DMS153 treated with DMSO at 0.1 percent for 48 hours (cell line): Measurements from ENCODE around the gene CRTAP.
"Not testable (repeated sequence)": the region's sequence is repeated elsewhere in the genome, so short reads cannot be mapped to it uniquely, and the experiment has no call there.

Experiments used
- DNase-seq: peaks from one replicate; lab custom pipeline; 2025; ENCODE audit not compliant: unreplicated experiment; lab: John Stamatoyannopoulos, UW

CRTAP gene

DNA sequence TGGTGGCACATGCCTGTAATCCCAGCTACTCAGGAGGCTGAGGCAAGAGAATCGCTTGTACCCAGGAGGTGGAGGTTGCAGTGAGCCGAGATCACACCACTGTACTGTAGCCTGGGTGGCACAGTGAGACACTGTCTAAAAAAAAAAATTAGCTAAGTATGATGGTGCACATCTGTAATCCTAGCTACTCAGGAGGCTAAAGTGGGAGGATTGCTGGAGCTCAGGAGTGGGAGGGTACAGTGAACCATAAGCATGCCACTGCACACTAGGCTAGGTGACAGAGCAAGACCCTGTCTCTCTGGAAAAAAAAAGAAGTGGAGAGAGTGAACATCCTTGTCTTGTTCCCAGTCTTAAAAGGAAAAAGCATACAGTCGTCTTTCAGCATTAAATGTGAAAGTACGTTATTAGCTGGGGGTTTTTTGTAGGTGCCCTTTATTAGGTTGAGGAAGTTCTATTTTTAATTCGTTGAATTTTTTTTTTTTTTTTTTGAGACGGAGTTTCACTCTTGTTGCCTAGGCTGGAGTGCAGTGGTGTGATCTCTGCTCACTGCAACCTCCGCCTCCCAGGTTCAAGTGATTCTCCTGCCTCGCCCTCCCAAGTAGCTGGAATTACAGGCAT lies 25.3 kb downstream of the CRTAP start:
- DNase-seq: not testable (repeated sequence)

DNA sequence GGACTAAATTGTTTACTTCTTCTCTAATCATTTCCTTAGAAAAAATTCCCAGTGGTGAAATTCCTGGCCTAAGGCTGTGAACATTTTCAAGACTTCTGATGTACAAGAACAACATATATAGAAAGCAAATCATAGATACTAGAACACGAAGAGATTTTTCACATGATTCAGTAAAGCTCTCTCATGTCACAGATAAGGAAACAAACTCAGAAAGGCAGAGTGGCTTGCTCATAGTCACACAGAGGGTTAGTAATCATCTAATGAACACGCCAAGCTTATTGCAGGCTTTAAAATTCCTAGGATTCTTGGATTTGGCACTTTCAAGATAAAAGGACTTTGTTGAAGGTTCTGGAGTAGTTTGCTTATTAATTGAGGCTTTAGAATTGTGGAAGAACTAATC lies 26.2 kb downstream of the CRTAP start:
- DNase-seq: no peak

DNA sequence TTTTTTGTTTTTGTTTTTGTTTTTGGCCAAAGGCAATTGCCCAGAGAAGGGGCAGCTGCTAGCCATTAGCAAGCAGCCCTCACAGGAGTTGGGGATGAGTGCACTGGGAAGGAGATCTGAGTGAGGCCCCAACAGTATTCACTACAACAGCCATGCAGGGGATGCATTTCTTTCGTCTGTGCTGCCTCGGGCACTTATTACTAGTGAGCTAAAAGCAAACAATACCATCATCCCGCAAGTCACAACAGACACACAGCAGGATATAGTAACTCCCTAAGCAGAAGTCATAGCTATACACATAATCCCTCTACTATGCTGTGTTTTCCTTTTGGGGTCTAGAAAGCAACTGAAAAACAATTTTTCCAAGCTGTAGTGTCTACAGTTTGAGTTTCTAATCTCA lies 27.2 kb downstream of the CRTAP start:
- no peak for DNase-seq

DNA sequence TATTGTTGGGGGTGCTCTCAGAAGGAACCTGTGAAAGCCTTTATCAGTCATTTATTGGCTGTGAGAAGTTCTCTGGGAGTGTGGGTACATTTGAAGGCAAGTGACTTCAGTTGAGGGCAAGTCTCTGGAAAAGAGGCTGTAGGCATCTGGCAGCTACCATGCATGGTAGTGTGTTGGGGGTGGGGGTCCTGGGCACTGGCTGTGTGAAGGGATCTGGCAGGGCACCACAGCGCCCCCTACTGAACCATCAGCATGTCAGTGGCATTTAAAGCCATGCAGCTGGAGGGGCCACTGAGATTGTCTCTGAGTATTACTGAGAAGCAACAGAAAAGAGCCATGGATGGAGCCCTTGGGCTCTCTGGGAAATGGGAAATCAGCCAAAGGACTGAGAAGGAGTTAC lies 30.6 kb downstream of the CRTAP start:
- DNase-seq: no peak

DNA sequence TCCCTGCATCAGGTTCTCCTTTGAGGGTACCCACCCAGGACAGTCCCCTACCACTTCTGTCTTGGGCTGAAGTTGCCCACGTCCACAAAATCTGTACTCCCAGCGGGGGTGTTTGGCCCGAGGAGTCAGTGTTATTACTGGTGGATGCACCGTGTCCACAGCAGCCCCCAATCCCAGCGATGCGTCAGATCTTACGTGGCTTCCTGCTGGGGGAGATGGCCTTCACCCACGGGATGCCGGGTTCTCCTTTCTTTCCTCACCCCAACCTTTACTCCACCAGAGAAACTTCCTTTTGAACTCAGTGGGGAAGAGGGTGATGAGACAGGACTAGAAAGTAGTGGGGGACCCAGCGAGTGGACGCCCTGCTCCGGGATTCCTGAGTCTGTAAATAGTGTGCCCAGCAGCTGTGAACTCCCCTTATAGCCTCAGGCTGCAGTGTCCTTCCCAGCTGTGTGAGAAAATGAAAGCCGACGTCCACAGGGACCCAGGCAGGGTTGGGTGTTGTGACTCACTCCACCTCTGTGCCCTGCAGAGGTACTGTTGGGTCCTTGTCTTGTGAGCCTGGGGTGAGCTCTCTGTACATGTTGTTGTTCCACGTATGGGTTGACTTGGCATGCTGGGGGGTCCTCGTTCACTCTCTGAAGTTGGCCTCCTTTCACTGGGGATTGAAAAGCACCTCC lies 31.5 kb downstream of the CRTAP start:
- no peak for DNase-seq

DNA sequence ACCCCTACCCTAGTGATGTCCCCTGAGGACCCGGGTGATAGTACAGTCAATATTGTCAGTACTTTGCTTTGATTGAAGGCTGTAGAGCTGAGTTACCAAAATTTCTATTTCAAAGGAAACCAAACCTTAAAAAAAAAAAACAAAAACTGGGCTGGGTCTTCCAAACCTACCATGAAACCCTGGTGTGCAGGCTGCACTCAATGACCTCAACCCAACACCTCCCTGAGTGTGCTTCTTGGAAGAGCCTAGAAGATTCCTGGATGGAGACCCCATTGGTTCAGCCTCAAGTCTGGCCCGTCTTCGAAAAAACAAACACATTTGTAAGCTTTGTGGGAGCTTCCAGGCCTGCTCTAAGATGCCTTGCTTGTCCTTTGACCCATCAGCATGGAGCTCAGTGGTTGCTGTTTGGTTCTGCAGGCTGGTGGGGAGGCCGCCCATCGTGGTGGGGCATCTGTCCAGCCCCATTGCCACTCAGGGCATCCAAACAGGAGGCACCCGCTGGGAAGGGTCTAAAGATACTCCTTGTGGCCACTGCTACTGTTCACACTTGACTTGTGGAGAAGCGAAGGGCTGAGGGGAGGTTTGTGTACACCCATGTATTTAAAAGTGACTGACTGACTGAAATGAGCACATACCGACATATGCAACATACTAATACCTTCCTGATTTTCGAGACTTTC lies 32.2 kb downstream of the CRTAP start:
- no peak for DNase-seq

DNA sequence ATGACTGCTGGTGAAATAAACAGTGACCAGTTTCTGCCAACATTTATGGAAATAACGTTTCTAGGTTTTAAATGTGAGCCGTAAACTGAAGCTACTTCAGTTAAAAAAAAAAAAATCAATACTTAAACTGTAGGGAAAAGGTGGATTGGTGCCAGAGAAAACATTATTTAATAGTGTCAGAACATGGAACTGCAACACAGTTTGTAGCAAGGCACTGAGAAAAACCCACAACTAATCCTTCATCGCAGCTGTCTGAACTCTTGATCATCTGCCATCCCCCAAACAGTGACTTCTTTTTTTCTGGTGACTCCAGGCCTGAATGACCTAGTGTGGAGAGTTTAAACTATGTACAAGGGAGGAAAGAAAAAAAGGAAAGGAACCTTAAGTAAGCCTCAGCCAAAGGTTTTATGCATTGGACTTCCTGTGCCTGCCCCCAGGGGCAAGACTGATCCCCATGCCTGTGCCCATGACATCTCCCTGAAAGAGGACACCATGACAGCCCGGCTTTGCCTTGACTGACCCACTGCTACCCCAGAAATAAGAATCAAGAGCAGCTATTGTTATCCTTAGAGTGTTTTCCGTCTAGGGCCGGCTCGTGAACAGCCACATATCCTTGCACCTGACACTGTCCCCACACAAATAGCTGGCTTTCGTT lies 33.1 kb downstream of the CRTAP start:
- DNase-seq: no peak

DNA sequence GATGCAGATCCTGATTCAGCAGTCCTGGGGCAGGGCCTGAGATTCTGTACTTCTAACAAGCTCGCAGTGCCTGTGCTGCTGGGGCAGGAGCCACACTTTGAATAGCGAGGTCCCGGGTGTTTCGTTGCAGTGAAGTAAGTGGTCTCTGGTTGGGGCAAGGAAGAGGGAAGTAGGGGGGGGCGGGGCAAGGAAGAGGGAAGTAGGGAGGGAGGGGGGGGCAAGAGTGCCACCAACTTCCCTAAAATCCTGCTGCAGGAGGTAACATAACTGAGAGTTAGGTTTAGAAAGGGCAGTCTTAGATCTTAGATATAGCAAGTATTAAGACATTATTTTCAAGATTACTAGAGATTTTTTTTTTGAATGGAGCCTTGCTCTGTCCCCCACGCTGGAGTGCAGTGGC lies 35.5 kb downstream of the CRTAP start:
- no peak for DNase-seq

DNA sequence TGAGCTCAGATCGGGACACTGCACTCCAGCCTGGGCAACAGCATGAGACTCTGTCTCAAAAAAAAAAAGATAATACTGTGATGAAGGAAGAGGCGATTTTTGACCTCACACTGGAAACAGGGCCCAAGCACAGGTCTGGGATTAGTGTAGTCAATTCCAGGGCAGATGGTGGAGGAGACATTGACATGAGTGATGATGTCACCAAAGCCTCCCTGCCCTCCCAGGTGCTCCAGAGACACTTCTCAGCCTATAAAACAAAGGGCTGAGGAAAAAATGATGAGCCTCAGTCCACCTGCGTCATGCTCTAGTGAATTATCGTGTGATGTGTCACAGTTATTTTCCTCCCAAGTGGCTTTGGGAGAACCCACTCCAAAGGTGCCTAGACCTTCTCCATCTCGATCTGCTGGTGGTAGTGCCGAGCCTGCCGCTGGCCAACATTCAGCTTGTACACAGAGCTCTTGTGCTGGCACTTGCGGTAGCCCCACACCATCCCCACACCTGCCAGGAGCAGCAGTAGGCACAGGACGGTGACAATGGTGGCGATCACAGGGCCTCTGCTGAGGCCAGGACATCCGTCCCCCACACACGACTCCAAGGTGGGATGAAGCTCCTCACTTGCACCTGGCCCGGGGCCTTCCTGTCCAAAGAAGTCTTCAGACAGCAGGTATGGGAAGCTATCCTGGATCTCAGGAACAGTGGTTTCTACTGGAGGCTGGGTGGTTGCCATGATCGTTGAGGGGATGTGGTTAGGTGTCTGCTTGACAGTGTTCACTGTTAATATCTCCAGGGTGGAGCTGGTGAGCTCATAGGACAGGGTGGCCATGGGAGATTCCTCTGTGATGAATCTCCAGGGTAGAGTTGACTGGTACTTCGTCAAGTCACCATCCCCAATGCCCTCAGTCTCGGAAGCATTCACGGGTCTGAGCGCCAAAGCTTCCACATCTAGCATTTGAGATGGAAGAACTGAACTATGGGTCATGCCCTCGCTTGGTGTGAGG lies 38.8 kb downstream of the CRTAP start:
- DNase-seq: no peak

DNA sequence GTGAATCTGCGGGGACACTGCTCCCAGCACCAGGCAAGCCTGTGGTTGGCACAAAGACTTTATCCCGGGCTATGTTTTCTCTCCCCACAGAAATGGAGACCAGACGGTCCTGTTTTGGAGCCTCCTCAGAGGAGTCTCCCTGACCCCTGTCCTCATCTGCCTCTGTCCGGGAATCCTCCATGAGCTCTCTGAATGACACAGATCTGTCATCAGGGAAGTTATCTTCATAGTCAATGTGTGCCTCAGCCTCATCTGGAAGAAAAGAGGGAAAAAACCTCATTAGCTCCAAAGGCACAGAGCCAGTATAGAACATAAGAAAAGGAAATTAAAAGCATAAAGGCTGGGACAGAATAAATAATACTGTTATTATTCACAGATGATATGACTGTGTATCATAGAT lies 40.0 kb downstream of the CRTAP start:
- no peak for DNase-seq

DNA sequence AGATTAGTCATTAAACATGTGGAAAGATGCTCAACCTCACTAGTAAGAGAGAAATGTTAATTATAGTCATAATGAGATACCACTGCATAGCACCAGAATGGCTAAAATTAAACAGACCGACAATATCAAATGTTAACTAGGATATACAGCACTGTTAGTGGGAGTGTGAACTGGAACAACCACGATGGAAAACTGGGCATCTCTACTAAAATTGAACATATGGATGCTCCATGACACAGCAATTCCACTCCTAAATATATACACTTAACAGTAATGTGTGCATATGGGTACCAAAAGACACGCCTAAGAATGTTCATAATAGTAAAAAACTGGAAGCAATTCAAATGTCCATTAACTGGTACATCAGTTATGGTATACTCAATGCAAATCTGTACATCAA lies 41.5 kb downstream of the CRTAP start:
- DNase-seq: no peak

DNA sequence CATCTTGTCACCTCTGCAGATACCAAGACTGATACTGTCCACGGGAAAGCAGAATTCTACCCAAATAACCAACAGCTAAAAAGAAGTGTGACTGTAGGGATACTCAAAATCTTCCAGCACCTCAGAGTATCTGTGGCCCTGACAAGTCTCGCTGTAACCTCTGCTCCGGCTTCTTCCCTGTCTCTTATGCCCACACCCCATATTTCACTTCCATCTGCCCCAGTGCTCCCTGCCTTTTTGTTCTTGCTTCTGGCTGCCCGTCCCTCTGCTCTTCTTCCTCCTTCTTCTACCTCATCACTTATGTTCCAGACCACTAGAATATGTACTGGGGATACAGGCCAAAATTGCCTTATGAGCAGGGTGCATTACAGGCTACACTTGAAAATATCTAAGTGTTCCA lies 45.4 kb downstream of the CRTAP start:
- DNase-seq: no peak

DNA sequence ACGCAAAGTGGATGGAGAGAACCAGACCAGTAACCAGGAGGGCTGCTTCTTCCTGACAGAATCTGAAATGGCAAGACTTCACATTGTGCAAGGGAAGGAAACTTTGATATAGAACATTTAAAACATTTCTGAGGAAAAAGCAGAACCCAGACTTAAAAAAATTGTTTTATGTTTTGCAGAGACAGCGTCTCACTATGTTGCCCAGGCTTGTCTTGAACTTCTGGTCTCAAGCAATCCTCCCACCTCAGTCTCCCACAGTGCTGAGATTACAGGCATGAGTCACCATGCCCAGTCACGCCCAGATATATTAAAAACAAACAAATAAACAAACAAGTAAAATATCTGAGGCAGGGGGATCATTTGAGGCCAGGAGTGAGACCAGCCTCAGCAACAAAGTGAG lies 46.2 kb downstream of the CRTAP start:
- DNase-seq: no peak

DNA sequence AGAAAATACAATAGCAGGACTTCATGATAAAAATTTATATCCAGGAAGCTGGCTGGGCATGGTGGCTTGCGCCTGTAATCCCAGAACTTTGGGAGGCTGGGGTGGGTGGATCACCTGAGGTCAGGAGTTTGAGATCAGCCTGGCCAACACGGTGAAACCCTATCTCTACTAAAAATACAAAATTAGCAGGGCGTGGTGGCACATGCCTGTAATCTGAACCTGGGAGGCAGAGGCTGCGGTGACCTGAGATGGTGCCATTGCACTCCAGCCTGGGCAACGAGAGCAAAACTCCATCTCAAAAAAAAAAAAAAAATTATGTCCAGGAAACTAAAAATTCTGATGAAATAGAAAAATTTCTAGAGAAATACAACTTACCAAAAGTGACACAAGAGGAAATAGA lies 48.8 kb downstream of the CRTAP start:
- DNase-seq: not testable (repeated sequence)

DNA sequence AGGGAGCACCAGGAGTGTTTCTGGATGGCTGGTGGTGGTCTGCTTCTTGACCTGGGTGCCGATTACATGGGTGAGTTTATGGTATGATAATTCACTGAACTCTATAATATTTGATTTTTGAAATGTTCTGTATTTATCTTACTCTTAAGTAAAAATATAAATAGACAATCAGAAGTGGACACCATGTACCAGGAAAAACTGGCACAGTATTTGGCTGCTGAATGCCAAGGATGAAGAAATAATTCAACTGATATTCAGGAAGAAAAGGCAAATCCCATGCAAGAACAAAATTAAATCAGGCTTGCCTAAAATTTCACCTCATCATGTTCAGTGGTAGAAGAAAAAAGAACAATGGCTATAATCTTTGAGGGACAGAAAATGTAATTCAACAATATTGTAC lies 51.6 kb downstream of the CRTAP start:
- no peak for DNase-seq

DNA sequence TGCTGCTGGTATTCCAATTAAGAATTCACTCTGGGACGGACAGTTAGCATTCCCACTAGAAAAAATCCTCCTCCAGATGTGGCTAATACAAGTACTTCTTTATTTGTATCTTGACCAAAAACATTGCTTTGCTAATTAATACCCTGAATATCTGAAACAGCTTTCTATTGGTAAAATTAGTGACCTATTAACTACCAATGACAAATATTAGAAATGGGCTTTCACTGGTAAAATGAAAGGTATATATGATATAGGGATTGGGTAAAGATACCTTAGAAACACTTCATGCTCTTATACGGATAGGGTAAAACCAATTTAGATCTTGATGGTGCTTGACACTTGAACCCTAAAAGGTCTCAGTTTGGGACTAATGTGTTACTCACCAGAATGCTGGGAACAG lies 52.3 kb downstream of the CRTAP start:
- DNase-seq: no peak

DNA sequence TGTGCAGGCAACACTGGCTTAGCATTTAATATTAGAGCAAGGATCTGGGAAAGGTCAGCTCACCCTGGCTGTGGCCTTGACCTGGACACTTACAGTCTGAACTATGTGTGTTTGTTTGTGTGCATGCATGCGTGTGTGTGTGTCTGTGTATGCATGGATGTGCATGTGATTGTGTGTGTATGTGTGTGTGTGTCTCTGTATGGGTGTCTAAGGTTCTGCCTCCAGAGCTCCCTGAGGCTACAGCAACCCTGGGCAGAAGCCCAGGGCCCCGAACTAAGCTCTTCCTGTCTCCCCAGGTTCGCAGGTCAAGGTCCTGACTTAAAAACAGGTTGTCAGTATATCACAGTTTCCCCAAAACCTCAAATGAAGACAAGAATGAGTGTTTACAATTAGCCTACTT lies 53.5 kb downstream of the CRTAP start:
- DNase-seq: no peak

DNA sequence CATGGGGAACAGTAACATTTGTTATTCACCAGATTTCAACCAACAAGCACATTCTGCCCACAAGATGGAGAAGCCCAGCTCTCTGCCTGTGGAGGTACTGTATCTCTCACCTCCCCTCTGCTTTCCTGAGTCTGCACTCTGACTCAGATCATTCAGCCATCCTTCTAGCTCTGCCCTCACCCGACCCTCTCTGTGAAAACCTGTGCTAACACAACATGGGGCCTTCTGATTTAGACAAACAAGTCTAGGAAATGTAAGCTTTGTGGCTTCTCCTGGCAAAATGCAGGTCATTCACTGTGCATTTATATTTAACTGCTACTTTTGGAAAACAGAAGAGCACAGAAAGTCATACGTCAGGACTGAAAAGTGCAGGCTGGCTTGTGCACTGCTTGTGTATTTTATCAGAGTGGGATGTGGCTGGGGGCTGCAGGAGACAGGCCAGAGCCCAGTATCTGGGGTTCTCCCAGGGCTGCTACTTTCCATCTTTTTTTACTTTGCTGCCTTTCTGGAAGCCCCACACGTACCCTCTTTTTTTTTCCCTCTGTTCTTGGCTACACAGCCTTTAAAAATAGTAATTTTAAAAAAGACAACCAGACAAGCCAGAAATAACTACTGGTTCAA lies 54.0 kb downstream of the CRTAP start:
- DNase-seq: no peak

DNA sequence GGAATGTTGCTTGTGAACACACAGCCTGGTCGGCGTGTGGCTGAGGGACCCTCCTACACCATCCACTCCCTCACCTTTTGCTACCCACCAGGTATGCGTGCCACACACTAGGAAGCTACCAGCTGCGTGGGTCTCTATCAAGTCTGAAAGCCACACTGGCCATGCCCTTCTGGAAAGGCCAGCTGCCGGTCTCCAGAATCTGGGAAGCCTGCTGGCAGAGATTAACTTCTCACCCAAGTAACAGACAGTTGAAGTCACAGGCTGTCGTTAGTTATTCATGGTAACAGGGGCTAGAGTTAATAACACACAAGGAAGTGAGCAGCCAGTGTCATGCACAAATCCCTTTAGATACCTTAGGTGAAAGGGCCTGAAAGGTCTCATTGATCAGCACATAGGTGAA lies 56.7 kb downstream of the CRTAP start:
- DNase-seq: no peak

DNA sequence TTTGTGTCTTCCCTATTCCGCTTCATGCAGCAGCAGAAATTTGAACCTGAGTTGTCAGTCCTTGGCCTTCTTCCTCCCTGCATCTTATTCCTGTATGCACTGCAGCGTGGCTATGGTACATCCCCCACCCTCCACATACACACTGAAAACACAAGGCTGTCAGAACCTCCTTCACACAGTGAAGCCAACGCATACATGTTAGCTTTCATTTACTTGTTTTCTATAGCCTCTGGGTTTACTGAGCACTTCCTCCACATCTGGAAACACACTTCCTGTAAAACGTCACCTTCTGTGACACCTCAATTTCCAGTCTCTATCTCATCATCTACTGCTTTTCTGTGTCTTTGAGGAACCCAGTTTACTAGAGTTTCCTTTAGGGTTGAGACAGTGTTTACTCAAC lies 57.8 kb downstream of the CRTAP start:
- no peak for DNase-seq
